ENCODE measurements around the gene UBE3B. TPM values are rescaled to one million over a fixed set of nuclear protein-coding genes. Genes with fewer than 3 reads are reported as not detected.

Gene UBE3B
- total and polyA plus RNA-seq, 2 experiments from 2014 or later, result 20.1 to 35.5 TPM

GRCh38 chr12:109562871-109563270, 85.4 kb downstream of the UBE3B start:
- Histone ChIP-seq H3K4me2 (no peak overlapping the region), H3K4me3 (no peak overlapping the region), H4K20me1 (ENCODE audit: insufficient read depth, poor library complexity, severe bottlenecking) (no peaks in the 10 kb centered on the region), H3K4me1 (ENCODE audit: insufficient read depth) (peaks cover 5% of the 10 kb centered on the region), H3K27me3 (no peaks in the 10 kb centered on the region), H3K9me3 (ENCODE audit: low read depth) (no peaks in the 10 kb centered on the region), H3K27ac (no peak overlapping the region), H3K9me2 (replicated peaks; ENCODE audit: insufficient read depth) (no peaks in the 10 kb centered on the region), H3K36me3 (replicated peaks; ENCODE audit: insufficient read depth, low read depth) (no peaks in the 10 kb centered on the region), H3K79me2 (no peaks in the 10 kb centered on the region), H2AFZ (no peak overlapping the region)
- no peak for DNase-seq (ENCODE audit: low spot score)
- WGBS (ENCODE audit: low lambda C conversion rate, missing lambda C conversion rate), result 90% methylated on average over 4 of the region's 4 CpGs
- TF ChIP-seq EZH2phosphoT487 (IDR thresholded peaks at IDR 0.05; ENCODE audit: low read depth, severe bottlenecking, unreplicated experiment) (no peak), EZH2 (IDR thresholded peaks at IDR 0.05; ENCODE audit: borderline replicate concordance) (no peak)
- TF ChIP-seq, protein P1, sequence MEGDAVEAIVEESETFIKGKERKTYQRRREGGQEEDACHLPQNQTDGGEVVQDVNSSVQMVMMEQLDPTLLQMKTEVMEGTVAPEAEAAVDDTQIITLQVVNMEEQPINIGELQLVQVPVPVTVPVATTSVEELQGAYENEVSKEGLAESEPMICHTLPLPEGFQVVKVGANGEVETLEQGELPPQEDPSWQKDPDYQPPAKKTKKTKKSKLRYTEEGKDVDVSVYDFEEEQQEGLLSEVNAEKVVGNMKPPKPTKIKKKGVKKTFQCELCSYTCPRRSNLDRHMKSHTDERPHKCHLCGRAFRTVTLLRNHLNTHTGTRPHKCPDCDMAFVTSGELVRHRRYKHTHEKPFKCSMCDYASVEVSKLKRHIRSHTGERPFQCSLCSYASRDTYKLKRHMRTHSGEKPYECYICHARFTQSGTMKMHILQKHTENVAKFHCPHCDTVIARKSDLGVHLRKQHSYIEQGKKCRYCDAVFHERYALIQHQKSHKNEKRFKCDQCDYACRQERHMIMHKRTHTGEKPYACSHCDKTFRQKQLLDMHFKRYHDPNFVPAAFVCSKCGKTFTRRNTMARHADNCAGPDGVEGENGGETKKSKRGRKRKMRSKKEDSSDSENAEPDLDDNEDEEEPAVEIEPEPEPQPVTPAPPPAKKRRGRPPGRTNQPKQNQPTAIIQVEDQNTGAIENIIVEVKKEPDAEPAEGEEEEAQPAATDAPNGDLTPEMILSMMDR (IDR thresholded peaks at IDR 0.05; ENCODE audit: poor library complexity), result no peak

GRCh38 chr12:109563291-109564284, 86.2 kb downstream of the UBE3B start:
- Histone ChIP-seq H3K4me3 (no peak overlapping the region), H3K9me3 (ENCODE audit: low read depth) (no peaks in the 10 kb centered on the region), H3K4me1 (ENCODE audit: insufficient read depth) (peaks cover 1% of the 10 kb centered on the region), H3K27me3 (no peaks in the 10 kb centered on the region), H3K36me3 (replicated peaks; ENCODE audit: insufficient read depth, low read depth) (no peaks in the 10 kb centered on the region), H3K27ac (no peak overlapping the region), H4K20me1 (ENCODE audit: insufficient read depth, poor library complexity, severe bottlenecking) (no peaks in the 10 kb centered on the region), H3K79me2 (no peaks in the 10 kb centered on the region), H3K4me2 (no peak overlapping the region), H2AFZ (no peak overlapping the region), H3K9me2 (replicated peaks; ENCODE audit: insufficient read depth) (no peaks in the 10 kb centered on the region)
- no peak for DNase-seq (ENCODE audit: low spot score)
- TF ChIP-seq, protein P1 (IDR thresholded peaks at IDR 0.05; ENCODE audit: poor library complexity), result no peak
- TF ChIP-seq EZH2phosphoT487 (IDR thresholded peaks at IDR 0.05; ENCODE audit: low read depth, severe bottlenecking, unreplicated experiment), result no peak
- no peak for TF ChIP-seq EZH2 (IDR thresholded peaks at IDR 0.05; ENCODE audit: borderline replicate concordance)
- 94% methylated on average over 30 of the region's 30 CpGs for WGBS (ENCODE audit: low lambda C conversion rate, missing lambda C conversion rate)

DNA sequence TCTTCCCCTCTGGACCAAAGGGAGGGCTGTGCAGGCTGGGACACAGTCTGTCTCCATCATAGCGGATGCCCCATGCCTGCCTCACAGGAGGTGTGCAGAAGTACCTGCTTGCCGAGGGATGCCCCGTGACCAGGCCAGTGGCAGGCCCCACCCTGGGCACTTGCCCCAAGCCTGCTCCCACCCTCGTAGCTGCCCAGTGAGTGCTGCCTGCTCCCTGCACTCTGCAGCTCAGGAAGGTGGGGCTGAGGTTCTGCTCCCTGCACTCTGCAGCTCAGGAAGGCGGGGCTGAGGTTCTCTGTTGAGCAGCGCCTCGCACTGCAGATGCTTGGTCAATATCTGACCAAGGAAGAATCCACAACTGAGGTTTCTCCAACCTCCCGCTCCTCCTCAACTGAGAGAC, 89.0 kb downstream of the UBE3B start:
- no peaks in the 10 kb centered on the region for H3K36me3 ChIP-seq (replicated peaks; ENCODE audit: insufficient read depth, low read depth)

More for the DNA sequence above, 89.0 kb downstream of the UBE3B start:
- TF ChIP-seq EZH2phosphoT487 (IDR thresholded peaks at IDR 0.05; ENCODE audit: low read depth, severe bottlenecking, unreplicated experiment) (no peak), EZH2 (IDR thresholded peaks at IDR 0.05; ENCODE audit: borderline replicate concordance) (no peak)
- TF ChIP-seq, protein P1 (IDR thresholded peaks at IDR 0.05; ENCODE audit: poor library complexity), result no peak
- Histone ChIP-seq H3K9me3 (ENCODE audit: low read depth) (no peaks in the 10 kb centered on the region), H3K4me1 (ENCODE audit: insufficient read depth) (no peaks in the 10 kb centered on the region), H3K79me2 (peaks cover 1% of the 10 kb centered on the region), H4K20me1 (ENCODE audit: insufficient read depth, poor library complexity, severe bottlenecking) (no peaks in the 10 kb centered on the region), H3K4me3 (no peak overlapping the region), H3K4me2 (no peak overlapping the region), H2AFZ (no peak overlapping the region), H3K27ac (no peak overlapping the region), H3K27me3 (no peaks in the 10 kb centered on the region), H3K9me2 (replicated peaks; ENCODE audit: insufficient read depth) (no peaks in the 10 kb centered on the region)
- DNase-seq (ENCODE audit: low spot score), result no peak
- 89% methylated on average over 8 of the region's 8 CpGs for WGBS (ENCODE audit: low lambda C conversion rate, missing lambda C conversion rate)

Measured in hepatocyte (in vitro differentiated cells).